Mesothelial cell of epicardium (in vitro differentiated cells): ENCODE results near the gene BMP2K. TPM values are rescaled to one million over a fixed set of nuclear protein-coding genes. Genes with fewer than 3 reads are reported as not detected.
A peak's percentile ranks its signal among the peaks of the same experiment; 100 is the strongest.

Source experiments
- DNase-seq, 2 experiments: peaks; one replicate each; pipeline ENCODE4 v3.0.0; 2021; ENCODE audit warnings: low spot score in 2 of 2; ENCODE audit not compliant: unreplicated experiment in 2 of 2
- H3K27ac Mint-ChIP-seq: 2 replicates; pipeline ENCODE4 v1.8.0; 2021; ENCODE audit warnings: mixed read lengths
- H3K27me3 Mint-ChIP-seq: 2 replicates; pipeline ENCODE4 v1.8.0; 2021; ENCODE audit warnings: low read depth, mixed read lengths
- H3K36me3 Mint-ChIP-seq: 2 replicates; pipeline ENCODE4 v1.8.0; 2021; ENCODE audit warnings: mixed read lengths
- H3K4me1 Mint-ChIP-seq: 2 replicates; pipeline ENCODE4 v1.8.0; 2021; ENCODE audit warnings: mixed read lengths
- H3K4me3 Mint-ChIP-seq: 2 replicates; pipeline ENCODE4 v1.8.0; 2021; ENCODE audit warnings: mild to moderate bottlenecking, moderate library complexity, mixed read lengths
- H3K9me3 Mint-ChIP-seq: 2 replicates; pipeline ENCODE4 v1.8.0; 2021; ENCODE audit warnings: mixed read lengths
- CTCF ChIP-seq: fragments of 200-600 bp; sonication (generic); IDR thresholded peaks from one replicate; pipeline ENCODE4 v1.5.0; 2021; ENCODE audit warnings: antibody characterized with exemption; ENCODE audit not compliant: unreplicated experiment
- total RNA-seq: library from RNA; stranded (reverse); gene quantifications from 3 replicates; pipeline ENCODE4 v1.2.1, GENCODE V29; 2021

Gene BMP2K
- total RNA-seq, 1 donor from 2014 or later = 23.2 TPM

GRCh38 chr4:78939667-78940008, 163.5 kb downstream of the BMP2K start:
- Mint-ChIP-seq H3K9me3 (no peaks in the 10 kb centered on the region), H3K4me3 (peak overlapping the region; percentile 76), H3K36me3 (no peaks in the 10 kb centered on the region), H3K27me3 (peaks cover 25% of the 10 kb centered on the region), H3K27ac (peak overlapping the region; percentile 51), H3K4me1 (peaks cover 23% of the 10 kb centered on the region)
- TF ChIP-seq CTCF = no peak
- no peak for DNase-seq

- H3K27me3 Mint-ChIP-seq = peaks cover 26% of the 10 kb centered on the region
Observed at GRCh38 chr4:78940752-78941151, 164.6 kb downstream of the BMP2K start.

GRCh38 chr4:78944381-78944780, 168.2 kb downstream of the BMP2K start:
- H3K36me3 Mint-ChIP-seq = peaks cover 2% of the 10 kb centered on the region
- H3K27me3 Mint-ChIP-seq = peaks cover 41% of the 10 kb centered on the region
- no peak for TF ChIP-seq CTCF

More at GRCh38 chr4:78940752-78941151, 164.6 kb downstream of the BMP2K start:
- Mint-ChIP-seq H3K36me3 (no peaks in the 10 kb centered on the region), H3K27ac (no peak overlapping the region), H3K9me3 (peaks cover under 1% of the 10 kb centered on the region), H3K4me1 (peaks cover 23% of the 10 kb centered on the region), H3K4me3 (no peak overlapping the region)
- TF ChIP-seq CTCF = no peak
- DNase-seq = no peak

GRCh38 chr4:78945651-78946179, 169.6 kb downstream of the BMP2K start:
- Mint-ChIP-seq H3K9me3 (peaks cover 13% of the 10 kb centered on the region), H3K36me3 (peaks cover 2% of the 10 kb centered on the region), H3K27me3 (peaks cover 44% of the 10 kb centered on the region), H3K4me3 (no peak overlapping the region), H3K27ac (no peak overlapping the region), H3K4me1 (no peaks in the 10 kb centered on the region)
- no peak for DNase-seq
- TF ChIP-seq CTCF = no peak

More at GRCh38 chr4:78944381-78944780, 168.2 kb downstream of the BMP2K start:
- Mint-ChIP-seq H3K9me3 (peaks cover 13% of the 10 kb centered on the region), H3K4me1 (peaks cover 7% of the 10 kb centered on the region), H3K27ac (no peak overlapping the region), H3K4me3 (no peak overlapping the region)
- DNase-seq = no peak

GRCh38 chr4:78949735-78950134, 173.6 kb downstream of the BMP2K start:
- Mint-ChIP-seq H3K27me3 (peaks cover 36% of the 10 kb centered on the region), H3K9me3 (peaks cover 13% of the 10 kb centered on the region), H3K4me1 (no peaks in the 10 kb centered on the region), H3K36me3 (peaks cover 2% of the 10 kb centered on the region), H3K27ac (no peak overlapping the region), H3K4me3 (no peak overlapping the region)
- TF ChIP-seq CTCF = no peak
- no peak for DNase-seq

GRCh38 chr4:78951862-78952472, 175.8 kb downstream of the BMP2K start:
- H3K27ac Mint-ChIP-seq = no peak overlapping the region
- H3K36me3 Mint-ChIP-seq = no peaks in the 10 kb centered on the region
- peaks cover 3% of the 10 kb centered on the region for H3K9me3 Mint-ChIP-seq
- no peak overlapping the region for H3K4me3 Mint-ChIP-seq
- H3K27me3 Mint-ChIP-seq = peaks cover 29% of the 10 kb centered on the region
- TF ChIP-seq CTCF = peak; percentile 75
- H3K4me1 Mint-ChIP-seq = peaks cover 2% of the 10 kb centered on the region
- DNase-seq = no peak
